H9 (cell line): ENCODE results near the gene FBXO5. TPM values are rescaled to one million over a fixed set of nuclear protein-coding genes. Genes with fewer than 3 reads are reported as not detected.
A peak's percentile ranks its signal among the peaks of the same experiment; 100 is the strongest.

Source experiments
- DNase-seq: peaks from one replicate; pipeline ENCODE4 v3.0.0-alpha.2; 2017
- H2AFZ ChIP-seq: one replicate; pipeline ENCODE4 v1.6.1; 2013; ENCODE audit warnings: mild to moderate bottlenecking, low read length, control low read depth, moderate library complexity
- H2AK5ac ChIP-seq: 2 replicates; pipeline ENCODE4 v1.6.1; 2013; ENCODE audit warnings: low read length, control low read depth, mixed read lengths; ENCODE audit not compliant: insufficient read length
- H2BK120ac ChIP-seq: one replicate; pipeline ENCODE4 v1.6.1; 2013; ENCODE audit warnings: low read depth, mild to moderate bottlenecking, low read length, control low read depth, inconsistent platforms; ENCODE audit not compliant: poor library complexity, severe bottlenecking
- H2BK12ac ChIP-seq: 2 replicates; pipeline ENCODE4 v1.6.1; 2013; ENCODE audit warnings: low read length, control low read depth, mixed read lengths, low read depth; ENCODE audit not compliant: insufficient read length
- H2BK15ac ChIP-seq: 2 replicates; pipeline ENCODE4 v1.6.1; 2013; ENCODE audit warnings: low read depth, low read length, control low read depth
- H2BK20ac ChIP-seq: one replicate; pipeline ENCODE4 v1.6.1; 2013; ENCODE audit warnings: low read depth, mild to moderate bottlenecking, low read length, control low read depth, inconsistent platforms; ENCODE audit not compliant: poor library complexity, severe bottlenecking
- H2BK5ac ChIP-seq: 2 replicates; pipeline ENCODE4 v1.6.1; 2013; ENCODE audit warnings: low read length, control low read depth, mixed read lengths; ENCODE audit not compliant: insufficient read length
- H3K14ac ChIP-seq: 2 replicates; pipeline ENCODE4 v1.6.1; 2013; ENCODE audit warnings: low read length, control low read depth; ENCODE audit not compliant: insufficient read depth
- H3K18ac ChIP-seq: 2 replicates; pipeline ENCODE4 v1.6.1; 2013; ENCODE audit warnings: low read depth, mild to moderate bottlenecking, mixed read lengths, low read length, control low read depth; ENCODE audit not compliant: insufficient read length
- H3K23ac ChIP-seq: 2 replicates; pipeline ENCODE4 v1.6.1; 2013; ENCODE audit warnings: low read length, control low read depth, mixed read lengths, low read depth; ENCODE audit not compliant: insufficient read length
- H3K23me2 ChIP-seq: 2 replicates; pipeline ENCODE4 v1.6.1; 2013; ENCODE audit warnings: low read depth, mild to moderate bottlenecking, mixed read lengths, low read length, control low read depth; ENCODE audit not compliant: insufficient read length, poor library complexity, severe bottlenecking
- H3K27ac ChIP-seq: 2 replicates; pipeline ENCODE4 v1.5.1; 2013; ENCODE audit warnings: low read length, control low read depth, mixed read lengths, low read depth; ENCODE audit not compliant: insufficient read length
- H3K27me3 ChIP-seq: 2 replicates; pipeline ENCODE4 v1.6.1; 2013; ENCODE audit warnings: low read length, control low read depth, inconsistent platforms; ENCODE audit not compliant: insufficient read depth
- H3K4ac ChIP-seq: 2 replicates; pipeline ENCODE4 v1.6.1; 2013; ENCODE audit warnings: low read depth, mild to moderate bottlenecking, control low read depth, inconsistent platforms, low read length, moderate library complexity
- H3K4me1 ChIP-seq: 2 replicates; pipeline ENCODE4 v1.6.1; 2013; ENCODE audit warnings: low read length, control low read depth, inconsistent platforms; ENCODE audit not compliant: insufficient read depth
- H3K4me2 ChIP-seq: 2 replicates; pipeline ENCODE4 v1.6.1; 2013; ENCODE audit warnings: low read length, control low read depth, mixed read lengths; ENCODE audit not compliant: insufficient read length, insufficient read depth
- H3K56ac ChIP-seq: 2 replicates; pipeline ENCODE4 v1.6.1; 2013; ENCODE audit warnings: low read depth, mild to moderate bottlenecking, mixed read lengths, low read length, control low read depth; ENCODE audit not compliant: insufficient read length
- H3K79me1 ChIP-seq: 2 replicates; pipeline ENCODE4 v1.6.1; 2013; ENCODE audit warnings: low read depth, mild to moderate bottlenecking, moderate library complexity, low read length, control low read depth, inconsistent platforms; ENCODE audit not compliant: insufficient read depth, poor library complexity, severe bottlenecking
- H3K79me2 ChIP-seq: 2 replicates; pipeline ENCODE4 v1.6.1; 2013; ENCODE audit warnings: low read length, control low read depth, inconsistent platforms; ENCODE audit not compliant: insufficient read depth
- H3K9ac ChIP-seq: 2 replicates; pipeline ENCODE4 v1.6.1; 2013; ENCODE audit warnings: low read length, control low read depth, mixed read lengths; ENCODE audit not compliant: insufficient read length; ENCODE audit errors: extremely low read depth
- H3K9me3 ChIP-seq: one replicate; pipeline ENCODE4 v1.6.1; 2013; ENCODE audit warnings: low read depth, low read length, inconsistent platforms; ENCODE audit not compliant: control insufficient read depth
- H3T11ph ChIP-seq: one replicate; pipeline ENCODE4 v1.6.1; 2013; ENCODE audit warnings: mild to moderate bottlenecking, low read length, control low read depth, inconsistent platforms
- H4K20me1 ChIP-seq: one replicate; pipeline ENCODE4 v1.6.1; 2013; ENCODE audit not compliant: control insufficient read depth, insufficient read length, insufficient read depth
- H4K5ac ChIP-seq: 2 replicates; pipeline ENCODE4 v1.6.1; 2013; ENCODE audit warnings: low read depth, mild to moderate bottlenecking, mixed read lengths, low read length, control low read depth; ENCODE audit not compliant: insufficient read length
- H4K8ac ChIP-seq: replicated peaks from 2 replicates; pipeline ENCODE4 v1.6.1; 2013; ENCODE audit warnings: low read length, control low read depth, mixed read lengths, low read depth; ENCODE audit not compliant: insufficient read length
- H4K91ac ChIP-seq: 2 replicates; pipeline ENCODE4 v1.6.1; 2013; ENCODE audit warnings: low read depth, mild to moderate bottlenecking, moderate library complexity, mixed read lengths, low read length, control low read depth; ENCODE audit not compliant: insufficient read length
- H3K27ac Mint-ChIP-seq, 3 experiments: 2 replicates in 2 of 3; 3 replicates in 1 of 3; pipeline ENCODE4 v1.8.0; 2020 to 2021; ENCODE audit warnings: mixed read lengths in 3 of 3, mild to moderate bottlenecking in 1 of 3, moderate library complexity in 1 of 3
- H3K27me3 Mint-ChIP-seq: 2 replicates; pipeline ENCODE4 v1.8.0; 2021; ENCODE audit warnings: low read depth, mild to moderate bottlenecking, moderate library complexity, mixed read lengths
- H3K36me3 Mint-ChIP-seq, 3 experiments: 2 replicates in 2 of 3; 3 replicates in 1 of 3; pipeline ENCODE4 v1.8.0; 2020 to 2021; ENCODE audit warnings: low read depth in 3 of 3, mixed read lengths in 3 of 3; ENCODE audit not compliant: insufficient read depth in 1 of 3
- H3K4me1 Mint-ChIP-seq, 2 experiments: 2 replicates each; pipeline ENCODE4 v1.8.0; 2020; ENCODE audit warnings: mixed read lengths in 2 of 2
- H3K4me3 Mint-ChIP-seq, 2 experiments: 2 replicates in 1 of 2; 3 replicates in 1 of 2; pipeline ENCODE4 v1.8.0; 2020 to 2021; ENCODE audit warnings: mild to moderate bottlenecking in 2 of 2, mixed read lengths in 2 of 2, moderate library complexity in 1 of 2
- H3K9me3 Mint-ChIP-seq, 2 experiments: 2 replicates in 1 of 2; 3 replicates in 1 of 2; pipeline ENCODE4 v1.8.0; 2020; ENCODE audit warnings: mild to moderate bottlenecking in 2 of 2, mixed read lengths in 2 of 2, moderate library complexity in 1 of 2
- WGBS: extraction: QIAGEN DNeasy Blood & Tissue Kit; methylation state at CpG from one replicate; pipeline ENCODE4 v1.1.7; 2013; ENCODE audit warnings: missing lambda C conversion rate, low lambda C conversion rate, mixed read lengths; ENCODE audit not compliant: insufficient read length; ENCODE audit errors: extremely low coverage; 5-methylcytosine and 5-hydroxymethylcytosine counted together
- total RNA-seq: library from RNA; stranded (reverse); gene quantifications from 2 replicates; pipeline ENCODE4 v1.2.1, GENCODE V29; 2021
- TF ChIP-seq, protein P1 (sequence below): fragments of 200-600 bp; sonication (generic); conservative IDR thresholded peaks from 3 replicates; pipeline ENCODE4 v1.8.0; 2021; ENCODE audit warnings: antibody characterized with exemption, mild to moderate bottlenecking

Gene FBXO5
- total RNA-seq, 1 experiment from 2014 or later, result 47.6 TPM

DNA sequence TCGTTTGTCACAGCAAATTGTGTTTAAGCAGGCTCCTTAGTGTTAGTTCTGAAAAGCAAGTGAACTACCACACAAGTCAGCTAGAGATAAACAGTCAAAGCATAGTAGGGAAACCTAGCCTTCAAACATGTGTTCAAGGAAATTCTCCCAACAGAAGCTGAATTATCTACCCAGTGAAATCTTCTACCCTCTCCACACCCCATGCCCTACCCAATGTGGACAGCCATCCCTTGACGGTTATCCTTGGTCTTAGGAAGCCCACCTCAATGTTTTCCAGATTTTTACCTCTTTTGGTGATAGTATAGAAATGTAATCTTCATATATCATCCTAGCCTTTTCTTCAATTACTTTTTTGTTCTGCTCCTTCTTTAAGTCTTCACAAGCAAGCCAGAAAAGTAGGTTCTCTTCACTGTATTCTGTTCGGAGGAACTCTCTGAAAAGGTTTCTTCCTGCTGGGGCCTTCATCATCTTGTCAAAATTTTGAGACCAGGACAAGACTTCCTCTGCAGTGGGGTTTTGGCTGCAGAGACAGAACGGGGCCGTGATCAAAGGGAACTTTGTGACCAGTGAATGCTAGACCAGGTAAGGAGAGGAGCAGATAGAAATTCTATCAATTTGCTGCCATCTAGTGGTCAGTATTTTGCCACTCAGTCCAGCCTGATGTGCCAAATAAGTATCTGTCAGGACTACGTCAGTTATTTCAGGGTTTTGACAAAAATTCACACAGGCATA, 41.3 kb upstream of the FBXO5 start:
- H3K14ac ChIP-seq, result no peak overlapping the region
- H3K9ac ChIP-seq, result no peak overlapping the region
- H4K5ac ChIP-seq, result no peak overlapping the region
- Mint-ChIP-seq H3K9me3 (no peaks in the 10 kb centered on the region), H3K4me1 (no peaks in the 10 kb centered on the region), H3K27ac (no peak overlapping the region), H3K27me3 (no peaks in the 10 kb centered on the region), H3K36me3 (peaks cover 0 to 5% (median 0%) of the 10 kb centered on the region in 3 experiments; a peak in 1 of 7 replicates), H3K4me3 (no peak overlapping the region)
- H2BK12ac ChIP-seq, result no peak overlapping the region
- no peaks in the 10 kb centered on the region for H4K20me1 ChIP-seq
- TF ChIP-seq, protein P1, sequence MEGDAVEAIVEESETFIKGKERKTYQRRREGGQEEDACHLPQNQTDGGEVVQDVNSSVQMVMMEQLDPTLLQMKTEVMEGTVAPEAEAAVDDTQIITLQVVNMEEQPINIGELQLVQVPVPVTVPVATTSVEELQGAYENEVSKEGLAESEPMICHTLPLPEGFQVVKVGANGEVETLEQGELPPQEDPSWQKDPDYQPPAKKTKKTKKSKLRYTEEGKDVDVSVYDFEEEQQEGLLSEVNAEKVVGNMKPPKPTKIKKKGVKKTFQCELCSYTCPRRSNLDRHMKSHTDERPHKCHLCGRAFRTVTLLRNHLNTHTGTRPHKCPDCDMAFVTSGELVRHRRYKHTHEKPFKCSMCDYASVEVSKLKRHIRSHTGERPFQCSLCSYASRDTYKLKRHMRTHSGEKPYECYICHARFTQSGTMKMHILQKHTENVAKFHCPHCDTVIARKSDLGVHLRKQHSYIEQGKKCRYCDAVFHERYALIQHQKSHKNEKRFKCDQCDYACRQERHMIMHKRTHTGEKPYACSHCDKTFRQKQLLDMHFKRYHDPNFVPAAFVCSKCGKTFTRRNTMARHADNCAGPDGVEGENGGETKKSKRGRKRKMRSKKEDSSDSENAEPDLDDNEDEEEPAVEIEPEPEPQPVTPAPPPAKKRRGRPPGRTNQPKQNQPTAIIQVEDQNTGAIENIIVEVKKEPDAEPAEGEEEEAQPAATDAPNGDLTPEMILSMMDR, result peak; percentile 82
- no peaks in the 10 kb centered on the region for H3K79me2 ChIP-seq
- no peak overlapping the region for H3K23ac ChIP-seq
- H2BK5ac ChIP-seq, result no peak overlapping the region
- DNase-seq, result peak; percentile 54
- no peak overlapping the region for H3K56ac ChIP-seq
- no peaks in the 10 kb centered on the region for H3K9me3 ChIP-seq
- H2BK15ac ChIP-seq, result no peak overlapping the region
- no peaks in the 10 kb centered on the region for H3K23me2 ChIP-seq
- H3K27me3 ChIP-seq, result no peaks in the 10 kb centered on the region
- no peak overlapping the region for H2AK5ac ChIP-seq
- H3K18ac ChIP-seq, result no peak overlapping the region
- no peak overlapping the region for H2AFZ ChIP-seq
- H4K8ac ChIP-seq, result no peak overlapping the region
- H4K91ac ChIP-seq, result no peak overlapping the region
- no CpG with 5 or more reads among the region's 6 CpGs for WGBS
- no peak overlapping the region for H3K4me2 ChIP-seq
- H3K4ac ChIP-seq, result no peak overlapping the region
- no peaks in the 10 kb centered on the region for H3K4me1 ChIP-seq
- no peak overlapping the region for H3K27ac ChIP-seq
- H3T11ph ChIP-seq, result no peak overlapping the region
- H2BK120ac ChIP-seq, result no peak overlapping the region
- no peaks in the 10 kb centered on the region for H3K79me1 ChIP-seq
- H2BK20ac ChIP-seq, result no peak overlapping the region
